NCI-H2081 treated with DMSO at 0.1 percent for 48 hours (cell line): ENCODE results near the gene IGF2BP3.

ENCODE experiments used
- DNase-seq: peaks from one replicate; lab custom pipeline; 2025; lab: John Stamatoyannopoulos, UW

IGF2BP3 gene

GRCh38 chr7:23294549-23295400, 175.5 kb downstream of the IGF2BP3 start:
- DNase-seq = no peak

- no peak for DNase-seq
Measured at GRCh38 chr7:23293500-23294073, 176.7 kb downstream of the IGF2BP3 start.

DNA sequence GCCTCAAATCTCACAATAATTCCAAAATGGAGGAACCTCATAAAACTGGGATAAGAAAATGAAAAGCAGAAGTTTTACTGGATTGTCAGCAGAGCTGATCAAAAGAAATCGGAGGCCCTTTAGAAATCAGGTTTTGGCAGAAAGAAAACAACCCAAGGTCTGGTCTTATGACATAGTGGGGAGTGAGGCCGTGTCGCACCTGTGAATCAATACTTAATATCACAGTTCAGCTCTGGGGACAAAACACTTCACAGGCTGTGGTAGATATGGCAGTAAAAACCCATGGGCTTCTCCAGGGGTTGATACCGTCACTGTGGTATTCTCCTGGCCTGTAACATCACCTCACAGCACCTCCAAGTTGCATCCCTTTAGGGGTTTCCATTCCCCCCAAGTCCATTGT, 177.7 kb downstream of the IGF2BP3 start:
- no peak for DNase-seq

DNA sequence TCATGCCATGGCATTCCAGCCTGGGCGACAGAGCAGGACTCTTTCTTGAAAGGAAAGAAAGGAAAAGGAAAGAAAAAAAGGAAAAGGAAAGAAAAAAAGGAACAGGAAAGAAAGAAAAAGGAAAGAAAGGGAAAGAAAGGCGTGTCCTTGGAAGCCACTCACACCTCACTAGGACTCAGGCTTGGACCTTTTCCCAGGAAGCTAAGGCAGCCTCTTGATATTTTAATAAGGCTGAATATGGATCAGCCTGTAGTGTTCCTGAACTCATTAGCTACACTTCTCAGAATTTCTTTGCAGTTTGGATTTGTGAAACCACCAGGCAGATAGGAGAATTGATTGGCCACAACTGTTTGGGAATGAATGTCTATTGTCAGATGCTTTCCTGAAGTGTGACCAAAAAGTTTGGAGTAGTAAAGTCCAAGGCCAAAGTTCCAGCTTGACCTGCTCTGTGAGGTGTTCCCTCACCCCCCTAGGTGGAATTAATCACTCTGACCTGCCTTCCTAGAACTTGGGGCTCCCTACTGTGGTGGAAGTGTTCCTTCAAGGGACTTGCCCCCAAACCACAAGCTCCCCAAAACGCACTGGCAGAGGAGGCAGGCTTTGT, 178.2 kb downstream of the IGF2BP3 start:
- DNase-seq = no peak

- no peak for DNase-seq
Measured at GRCh38 chr7:23290993-23291392, 179.3 kb downstream of the IGF2BP3 start.

DNA sequence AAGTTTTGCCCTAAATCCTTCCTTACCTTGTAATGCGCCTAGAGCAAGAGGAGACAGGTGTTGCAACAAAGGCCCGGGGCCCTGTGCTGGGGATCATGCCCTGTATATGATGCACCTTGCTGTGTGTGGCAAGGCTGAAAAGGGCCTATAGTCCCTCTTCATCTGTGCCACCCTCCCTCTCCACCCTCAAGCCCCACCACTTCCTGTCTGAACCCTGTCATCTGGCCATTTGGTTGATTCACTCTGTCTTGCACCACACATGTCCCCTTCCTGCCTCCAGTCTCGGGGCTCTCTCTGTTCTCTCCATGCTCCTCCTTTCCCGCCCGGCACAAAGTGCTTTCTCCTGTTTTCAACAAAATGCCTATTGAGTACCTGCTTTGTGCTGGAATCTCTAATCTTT, 182.7 kb downstream of the IGF2BP3 start:
- DNase-seq = no peak

- no peak for DNase-seq
Measured at GRCh38 chr7:23285657-23286646, 184.3 kb downstream of the IGF2BP3 start.

DNA sequence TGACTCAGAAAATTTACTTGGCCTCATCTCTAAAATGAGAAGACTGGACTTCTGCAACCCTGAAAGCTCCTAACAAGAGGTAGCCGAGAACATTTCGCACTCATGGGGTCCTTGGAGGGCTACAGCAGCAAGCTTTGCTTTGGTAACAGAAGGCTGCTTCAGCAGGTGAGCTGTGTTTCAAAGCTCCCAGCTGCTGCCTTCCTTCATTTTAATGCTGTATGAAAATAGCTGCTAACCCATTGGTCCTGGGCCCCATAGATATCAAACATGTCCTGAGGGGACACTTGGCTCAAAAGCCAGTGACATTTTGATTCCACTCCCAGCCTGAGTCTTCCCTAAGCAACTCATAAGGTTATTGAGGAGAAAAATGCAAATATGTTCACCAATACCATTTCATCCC, 185.4 kb downstream of the IGF2BP3 start:
- DNase-seq = no peak

DNA sequence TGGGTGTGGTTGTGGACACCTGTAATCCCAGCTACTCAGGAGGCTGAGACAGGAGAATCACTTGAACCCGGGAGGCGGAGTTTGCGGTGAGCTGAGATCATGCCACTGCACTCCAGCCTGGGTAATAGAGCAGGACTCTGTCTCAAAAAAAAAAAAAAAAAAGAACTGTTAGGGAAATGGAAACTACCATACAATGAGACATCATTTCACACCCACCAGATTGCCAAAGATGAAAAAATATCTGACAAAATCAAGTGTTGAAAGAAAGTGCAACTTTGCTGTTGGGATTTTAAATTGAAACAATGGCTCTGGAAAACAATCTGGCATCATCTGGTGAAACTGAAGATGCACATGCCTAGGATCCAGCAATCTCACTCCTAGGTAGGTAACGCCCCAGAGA, 187.2 kb downstream of the IGF2BP3 start:
- DNase-seq = no peak

DNA sequence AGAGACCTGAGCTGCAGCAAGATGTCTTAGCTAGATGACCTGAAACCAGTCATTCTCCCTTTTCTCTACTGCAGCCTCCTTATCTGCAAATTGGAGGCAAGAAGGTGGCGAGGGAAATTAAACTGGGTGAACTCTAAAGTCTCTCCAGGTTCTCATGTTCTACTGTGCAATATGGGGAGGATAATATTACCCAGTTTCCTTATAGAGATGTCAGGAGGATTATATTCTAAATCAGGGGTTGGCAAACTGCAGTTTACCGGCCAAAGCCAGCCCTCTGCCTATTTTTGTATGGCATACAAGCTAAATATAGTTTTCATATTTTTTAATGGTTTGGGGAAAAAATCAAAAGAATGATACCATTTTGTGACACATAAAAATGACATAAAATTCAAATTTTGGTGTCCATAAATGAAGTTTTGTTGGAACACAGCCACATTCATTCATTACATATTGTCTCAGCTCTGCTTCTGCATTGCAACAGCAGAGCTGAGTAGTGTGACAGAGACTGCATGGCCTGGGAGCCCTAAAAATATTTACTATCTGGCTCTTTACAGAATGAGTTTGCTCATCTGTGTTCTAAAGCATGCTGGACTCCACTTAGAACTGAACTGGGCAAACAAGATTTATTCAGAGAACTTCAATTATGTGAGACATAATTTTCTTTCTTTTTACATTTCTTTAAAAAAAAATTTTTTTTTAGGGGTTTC, 190.3 kb downstream of the IGF2BP3 start:
- no peak for DNase-seq

DNA sequence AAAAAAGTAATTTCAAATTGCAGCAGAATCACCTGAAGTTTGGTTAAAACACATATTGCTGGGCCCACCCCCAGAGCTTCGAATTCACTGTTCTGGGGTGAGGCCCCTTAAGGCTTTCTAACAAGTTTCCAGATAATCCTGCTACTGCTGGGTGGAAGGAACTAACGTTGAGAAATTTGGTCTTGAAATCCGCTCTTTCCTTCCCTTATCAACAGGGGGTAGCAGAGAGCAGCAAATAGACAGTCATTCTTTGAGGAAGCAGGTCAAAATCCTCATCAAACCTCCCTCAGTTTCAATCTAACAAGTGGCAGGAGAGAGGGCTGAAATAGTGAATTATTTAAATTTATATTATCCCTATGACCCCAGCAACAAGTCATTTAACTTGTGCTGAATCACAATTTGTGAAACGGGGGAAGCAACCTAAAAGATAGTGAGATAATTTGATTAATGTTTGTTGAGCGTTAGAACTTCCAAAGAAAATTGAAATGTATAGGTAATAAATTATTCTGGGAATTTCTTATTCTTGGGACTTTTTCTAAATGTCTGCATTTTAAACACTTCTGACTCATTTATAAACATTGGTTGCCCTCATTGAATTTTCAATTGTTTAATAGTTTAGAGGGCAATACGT, 192.8 kb downstream of the IGF2BP3 start:
- peak; percentile 36 for DNase-seq

DNA sequence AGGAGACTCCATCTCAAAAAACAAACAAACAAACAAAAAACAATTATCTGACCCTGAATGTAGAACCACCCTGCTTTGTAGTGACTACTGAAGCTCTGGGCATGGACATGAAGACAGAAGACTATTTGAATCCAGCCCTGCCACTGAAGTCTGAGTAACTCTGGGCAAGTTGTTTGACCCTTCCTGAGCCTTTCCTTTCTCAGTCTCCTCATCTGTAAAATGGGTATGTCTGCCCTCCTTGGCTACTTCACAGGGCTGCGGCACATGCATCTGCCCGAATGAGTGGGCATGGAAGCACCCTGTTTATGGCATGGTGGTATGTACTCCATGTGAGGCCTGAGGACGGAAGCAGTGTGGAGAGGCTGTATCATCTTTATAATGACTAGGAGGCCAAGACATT, 193.3 kb downstream of the IGF2BP3 start:
- no peak for DNase-seq

- no peak for DNase-seq
Measured at GRCh38 chr7:23276376-23276775, 193.9 kb downstream of the IGF2BP3 start.

- no peak for DNase-seq
Measured at GRCh38 chr7:23275912-23276311, 194.4 kb downstream of the IGF2BP3 start.

GRCh38 chr7:23273141-23273599, 197.1 kb downstream of the IGF2BP3 start:
- DNase-seq = peak; percentile 92

DNA sequence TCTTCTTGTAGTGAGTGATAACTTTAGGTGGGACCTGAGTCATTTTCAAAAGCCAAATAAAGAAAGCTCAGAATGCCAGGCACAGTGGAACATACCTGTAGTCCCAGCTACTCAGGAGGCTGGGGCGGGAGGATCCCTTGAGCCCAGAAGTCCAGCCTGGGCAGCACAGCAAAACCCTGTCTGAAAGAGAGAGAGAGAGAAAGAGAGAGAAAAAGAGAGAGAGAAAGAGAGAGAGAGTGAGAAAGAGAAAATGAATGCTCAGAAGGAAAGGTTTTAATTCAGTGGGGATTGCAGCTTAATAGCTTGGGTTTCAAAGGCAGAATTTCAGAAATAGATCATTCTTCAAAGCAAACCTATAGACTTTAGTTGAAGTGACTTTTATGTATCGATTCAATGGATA, 198.0 kb downstream of the IGF2BP3 start:
- no peak for DNase-seq

DNA sequence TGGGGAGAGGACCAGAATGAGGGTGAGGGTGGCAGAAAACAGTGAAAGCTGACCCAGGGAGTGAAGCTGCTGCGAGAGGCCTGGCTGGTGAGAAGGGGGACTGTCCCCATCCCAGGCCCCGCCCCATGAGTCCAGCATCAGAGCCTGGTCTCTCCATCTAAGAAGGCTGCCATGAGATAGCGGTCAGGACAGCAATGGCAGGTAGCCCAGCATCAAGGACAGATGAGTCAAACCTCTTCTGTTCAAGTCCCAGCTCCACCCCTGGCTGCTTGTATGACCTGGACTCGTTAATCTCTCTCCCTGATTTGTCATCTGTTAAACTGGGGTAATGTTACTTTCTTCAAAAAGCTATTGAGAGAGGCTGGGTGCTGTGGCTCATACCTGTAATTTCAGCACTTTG, 201.5 kb downstream of the IGF2BP3 start:
- DNase-seq = no peak

DNA sequence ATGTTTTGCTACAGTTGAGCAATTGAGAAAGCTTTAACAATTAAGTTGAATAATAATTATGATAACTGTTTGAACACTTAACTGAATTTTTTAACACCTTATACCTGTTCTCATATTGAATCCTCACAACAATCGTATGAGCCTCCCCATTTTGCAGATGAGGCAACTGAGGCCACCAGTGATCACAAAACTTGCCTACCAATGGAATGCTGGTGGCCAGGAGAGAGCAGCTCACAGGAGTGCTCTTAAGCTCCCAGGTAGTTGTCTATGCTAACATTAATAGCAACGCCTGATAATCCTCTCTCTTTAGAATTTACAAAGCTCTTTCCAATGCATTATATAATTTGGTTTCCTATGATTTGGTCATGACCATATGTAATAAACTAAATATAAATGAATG, 202.1 kb downstream of the IGF2BP3 start:
- no peak for DNase-seq

GRCh38 chr7:23267357-23267756, 202.9 kb downstream of the IGF2BP3 start:
- no peak for DNase-seq

DNA sequence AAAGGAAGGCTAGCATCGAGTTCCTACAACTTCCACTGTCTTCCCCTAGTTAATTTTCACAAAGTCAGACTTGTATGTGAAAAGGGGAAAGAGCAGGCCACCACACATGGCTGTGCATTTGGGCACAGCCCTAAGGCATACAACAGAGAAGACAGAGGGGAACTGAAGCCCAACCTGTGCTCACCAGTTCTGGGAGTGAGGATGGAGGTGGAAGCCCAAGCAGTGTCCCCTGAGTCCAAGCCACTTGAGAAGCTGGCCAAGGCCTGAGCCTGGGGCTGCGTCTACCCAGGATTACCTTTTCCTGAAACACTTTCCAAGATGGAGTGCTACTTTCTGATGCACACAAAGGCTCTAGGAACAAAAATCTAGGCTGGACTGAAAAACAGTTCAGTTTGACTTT, 203.4 kb downstream of the IGF2BP3 start:
- no peak for DNase-seq

DNA sequence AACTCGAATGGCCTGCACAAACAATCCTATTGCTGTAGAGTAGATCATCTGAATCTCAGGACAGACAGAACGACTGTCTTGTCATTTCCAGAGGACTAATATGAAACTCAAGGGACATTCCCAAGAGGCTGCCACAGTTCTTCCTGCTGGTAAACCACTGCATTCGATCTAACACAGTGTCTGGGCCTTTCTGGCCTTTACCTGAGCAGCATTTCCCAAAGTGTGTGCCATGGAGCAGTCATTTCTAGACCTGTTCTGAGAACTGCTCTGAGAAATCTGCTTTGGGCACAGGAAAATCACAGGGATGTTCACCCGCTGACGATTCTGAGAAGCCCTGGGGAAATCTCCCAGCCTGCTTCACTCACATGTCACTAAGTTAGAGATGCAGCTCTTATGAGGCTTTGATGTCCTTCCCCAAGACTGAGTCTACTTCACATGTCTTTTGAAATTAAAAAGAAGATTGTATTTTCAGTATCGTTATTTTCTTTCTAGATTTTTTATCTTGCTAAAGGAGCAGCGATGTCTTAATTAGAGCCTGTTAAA, 205.3 kb downstream of the IGF2BP3 start:
- DNase-seq = no peak
